Liver (tissue), 3 donors: Measurements from ENCODE around the gene RAPGEF4.

Experiments used
- CTCF ChIP-seq: fragments of 150-350 bp; IDR thresholded peaks from 2 replicates; pipeline ENCODE4 v1.5.1; 2017; ENCODE audit warnings: improper control_type of control experiment, low read depth, low read length; ENCODE audit not compliant: missing input control
- GABPA ChIP-seq, 2 donors: IDR thresholded peaks in 1 of 2; conservative IDR thresholded peaks in 1 of 2; 2 replicates each; pipeline ENCODE4 v1.6.1; 2016; ENCODE audit warnings: antibody characterized with exemption in 2 of 2, mild to moderate bottlenecking in 1 of 2, moderate library complexity in 1 of 2
- donor health status: healthy.
- donor health status: healthy.

DNA sequence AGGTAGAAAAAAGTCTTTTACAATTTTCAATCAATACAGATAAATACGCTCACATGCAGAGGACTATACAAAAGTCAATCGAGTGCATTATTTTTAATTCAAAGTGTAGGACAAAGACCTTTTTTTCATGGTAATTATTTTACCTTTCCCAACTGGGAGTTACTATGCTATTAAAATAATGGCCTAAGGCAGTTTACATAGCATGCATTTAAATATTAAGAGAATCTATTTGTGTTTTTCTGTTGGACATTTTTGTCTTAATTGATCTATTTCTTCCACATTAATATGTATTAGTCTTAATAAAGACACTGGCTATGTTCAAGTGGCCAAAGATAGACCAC is 209.8 kb downstream of the RAPGEF4 start:
- no peak for TF ChIP-seq CTCF
- no peak for TF ChIP-seq GABPA (IDR thresholded peaks at IDR 0.05 in 1 of 2, conservative IDR thresholded peaks at IDR 0.05 in 1 of 2)
